ENCODE results near the gene MTCH1. TPM values are rescaled to one million over a fixed set of nuclear protein-coding genes. Genes with fewer than 3 reads are reported as not detected.
"Not testable (repeated sequence)": the region's sequence is repeated elsewhere in the genome, so short reads cannot be mapped to it uniquely, and the experiment has no call there.

Gene MTCH1
- total RNA-seq, 1 donor from 2014 or later, result 120 TPM

GRCh38 chr6:36998723-36999038 is 12.7 kb upstream of the MTCH1 start:
- DNase-seq (ENCODE audit: low spot score), result no peak
- H3K27me3 Mint-ChIP-seq (ENCODE audit: insufficient read depth), result peaks cover 14% of the 10 kb centered on the region
- no peak overlapping the region for H3K27ac Mint-ChIP-seq
- no peak overlapping the region for H3K4me3 Mint-ChIP-seq
- H3K9me3 Mint-ChIP-seq, result no peaks in the 10 kb centered on the region
- no peaks in the 10 kb centered on the region for H3K36me3 Mint-ChIP-seq (ENCODE audit: low read depth)
- intact Hi-C loops (cut with micrococcal nuclease), result no loop called here
- H3K4me1 Mint-ChIP-seq (ENCODE audit: low read depth), result no peaks in the 10 kb centered on the region

GRCh38 chr6:36997811-36998722 is 12.1 kb upstream of the MTCH1 start:
- H3K4me3 Mint-ChIP-seq, result no peak overlapping the region
- peaks cover 19% of the 10 kb centered on the region for H3K27me3 Mint-ChIP-seq (ENCODE audit: insufficient read depth)
- H3K4me1 Mint-ChIP-seq (ENCODE audit: low read depth), result no peaks in the 10 kb centered on the region
- no peak overlapping the region for H3K27ac Mint-ChIP-seq
- H3K9me3 Mint-ChIP-seq, result no peaks in the 10 kb centered on the region
- no peaks in the 10 kb centered on the region for H3K36me3 Mint-ChIP-seq (ENCODE audit: low read depth)
- intact Hi-C loops (cut with micrococcal nuclease), result no loop called here
- DNase-seq (ENCODE audit: low spot score), result no peak

- H3K4me3 Mint-ChIP-seq; DNase-seq (ENCODE audit: low spot score); H3K27ac Mint-ChIP-seq; H3K9me3 Mint-ChIP-seq; intact Hi-C loops (cut with micrococcal nuclease); H3K36me3 Mint-ChIP-seq (ENCODE audit: low read depth): not testable (repeated sequence)
- Mint-ChIP-seq H3K27me3 (ENCODE audit: insufficient read depth) (peaks cover 25% of the 10 kb centered on the region), H3K4me1 (ENCODE audit: low read depth) (peaks cover 17% of the 10 kb centered on the region)
Measured at GRCh38 chr6:36990401-36990800, 4.4 kb upstream of the MTCH1 start.

DNA sequence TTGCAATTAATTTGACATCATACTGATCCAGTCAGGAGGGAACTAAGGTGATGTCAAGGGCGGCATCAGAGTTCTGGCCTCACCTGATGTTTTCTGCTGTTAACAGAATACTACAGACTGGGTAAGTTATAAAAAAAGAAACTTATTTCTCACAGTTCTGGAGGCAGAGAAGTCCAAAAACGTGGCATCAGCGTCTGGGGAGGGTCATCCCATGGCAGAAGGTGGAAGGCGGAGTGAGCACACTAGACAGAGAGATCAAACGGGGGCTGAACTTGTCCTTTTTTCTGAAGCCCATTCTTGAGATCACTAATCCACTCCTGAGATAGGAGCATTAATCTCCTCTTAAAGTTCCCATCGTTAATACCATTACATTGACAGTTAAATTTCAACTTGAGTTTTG is 3.3 kb upstream of the MTCH1 start:
- Mint-ChIP-seq H3K9me3 (no peaks in the 10 kb centered on the region), H3K4me1 (ENCODE audit: low read depth) (peaks cover 17% of the 10 kb centered on the region)

GRCh38 chr6:36986704-36987047 is 680 bp upstream of the MTCH1 start:
- H3K9me3 Mint-ChIP-seq, result no peaks in the 10 kb centered on the region
- DNase-seq (ENCODE audit: low spot score), result no peak
- H3K4me1 Mint-ChIP-seq (ENCODE audit: low read depth), result peaks cover 23% of the 10 kb centered on the region
- intact Hi-C loops (cut with micrococcal nuclease), result loop anchor here (1.0 to 10.0 kb wide), 10 partner anchors 23 to 448 kb away; partner anchors contain the start of genes C6orf89, CDKN1A and SRSF3
- H3K36me3 Mint-ChIP-seq (ENCODE audit: low read depth), result peaks cover 4% of the 10 kb centered on the region
- H3K4me3 Mint-ChIP-seq, result peak overlapping the region; percentile 99
- H3K27ac Mint-ChIP-seq, result peak overlapping the region; percentile 99
- peaks cover 10% of the 10 kb centered on the region for H3K27me3 Mint-ChIP-seq (ENCODE audit: insufficient read depth)

More for the DNA sequence above, 3.3 kb upstream of the MTCH1 start:
- Mint-ChIP-seq H3K36me3 (ENCODE audit: low read depth) (no peaks in the 10 kb centered on the region), H3K27me3 (ENCODE audit: insufficient read depth) (peaks cover 21% of the 10 kb centered on the region), H3K27ac (no peak overlapping the region), H3K4me3 (no peak overlapping the region)
- intact Hi-C loops (cut with micrococcal nuclease), result loop anchor here (5.0 to 10.0 kb wide), 2 partner anchors 312 to 394 kb away; partner anchors contain the start of genes CDKN1A and SRSF3
- no peak for DNase-seq (ENCODE audit: low spot score)

GRCh38 chr6:36985417-36985807 is 584 bp downstream of the MTCH1 start:
- intact Hi-C loops (cut with micrococcal nuclease), result loop anchor here (5.0 to 10.0 kb wide), 2 partner anchors 308 to 391 kb away; partner anchors contain the start of genes CDKN1A and SRSF3
- H3K27me3 Mint-ChIP-seq (ENCODE audit: insufficient read depth), result peaks cover 6% of the 10 kb centered on the region

DNA sequence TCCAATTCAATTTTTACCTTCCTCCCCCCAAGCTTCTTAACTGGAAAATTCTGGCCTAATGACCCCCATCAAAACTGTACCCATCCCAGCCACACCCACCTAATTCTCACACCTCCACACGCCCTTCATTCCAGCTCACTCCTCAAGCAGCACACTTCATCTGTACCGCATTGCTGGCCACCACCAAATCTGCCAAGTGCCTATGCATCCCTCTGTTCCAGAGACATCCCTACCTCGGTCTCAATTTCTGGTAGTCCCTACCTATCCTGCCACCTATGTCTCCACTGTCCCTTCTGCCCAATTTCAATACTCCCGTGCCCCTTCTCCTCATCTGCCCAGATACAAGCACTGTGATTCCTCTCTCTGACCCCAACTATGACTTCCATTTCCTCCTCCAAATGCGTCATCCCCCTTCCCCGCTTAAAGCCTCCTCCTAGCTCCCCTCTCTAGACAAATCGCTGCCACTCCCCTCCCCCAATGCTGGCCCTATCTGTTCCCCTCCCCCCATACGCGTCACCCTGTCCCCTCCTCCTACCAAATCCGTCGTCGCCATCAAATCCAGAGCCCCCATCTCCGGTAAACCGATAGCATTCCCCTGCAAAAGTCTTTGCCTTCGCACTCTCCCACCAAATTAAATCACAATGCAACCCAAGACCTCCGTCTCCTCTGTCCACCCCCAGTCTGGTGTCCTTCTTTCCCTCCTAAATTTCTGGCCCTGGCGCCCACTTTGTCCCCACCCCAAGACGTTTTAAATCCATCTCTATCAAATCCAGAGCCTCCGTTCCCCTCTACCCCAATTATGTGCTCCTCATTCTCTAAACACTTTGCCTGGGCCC is 1.2 kb downstream of the MTCH1 start:
- Mint-ChIP-seq H3K4me3 (no peak overlapping the region), H3K9me3 (no peaks in the 10 kb centered on the region), H3K27ac (no peak overlapping the region), H3K36me3 (ENCODE audit: low read depth) (peaks cover 9% of the 10 kb centered on the region), H3K4me1 (ENCODE audit: low read depth) (peaks cover 37% of the 10 kb centered on the region), H3K27me3 (ENCODE audit: insufficient read depth) (peaks cover 6% of the 10 kb centered on the region)
- DNase-seq (ENCODE audit: low spot score), result peak; percentile 21
- intact Hi-C loops (cut with micrococcal nuclease), result loop anchor here (5.0 to 10.0 kb wide), 2 partner anchors 307 to 390 kb away; partner anchors contain the start of genes CDKN1A and SRSF3

More at GRCh38 chr6:36985417-36985807, 584 bp downstream of the MTCH1 start:
- Mint-ChIP-seq H3K36me3 (ENCODE audit: low read depth) (peaks cover 8% of the 10 kb centered on the region), H3K4me1 (ENCODE audit: low read depth) (peaks cover 33% of the 10 kb centered on the region), H3K27ac (no peak overlapping the region), H3K4me3 (no peak overlapping the region), H3K9me3 (no peaks in the 10 kb centered on the region)
- no peak for DNase-seq (ENCODE audit: low spot score)

DNA sequence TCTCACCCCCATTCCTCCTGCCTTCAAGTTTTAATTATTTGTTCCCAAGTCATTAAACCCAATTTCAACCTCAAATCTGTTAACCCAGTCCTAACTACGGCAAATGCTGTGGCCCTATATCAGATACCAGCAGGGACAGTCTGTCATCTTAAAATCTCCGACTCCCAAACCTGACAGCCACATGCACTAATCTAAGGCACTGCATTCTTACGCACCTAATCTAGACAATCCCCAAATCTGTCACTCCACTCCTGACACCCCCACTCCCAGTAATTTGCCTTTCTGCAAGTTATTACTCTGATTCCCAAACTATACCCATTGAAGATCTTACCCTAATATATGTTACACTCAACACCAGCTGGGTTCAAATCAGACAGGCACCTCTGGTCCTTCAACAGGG is 2.5 kb downstream of the MTCH1 start:
- Mint-ChIP-seq H3K4me3 (no peak overlapping the region), H3K27me3 (ENCODE audit: insufficient read depth) (peaks cover 6% of the 10 kb centered on the region), H3K27ac (no peak overlapping the region), H3K9me3 (no peaks in the 10 kb centered on the region), H3K36me3 (ENCODE audit: low read depth) (peaks cover 18% of the 10 kb centered on the region), H3K4me1 (ENCODE audit: low read depth) (peaks cover 48% of the 10 kb centered on the region)
- DNase-seq (ENCODE audit: low spot score), result no peak
- intact Hi-C loops (cut with micrococcal nuclease), result loop anchor here (10.0 kb wide), 1 partner anchor 389 kb away; the partner anchor contains the start of gene SRSF3

DNA sequence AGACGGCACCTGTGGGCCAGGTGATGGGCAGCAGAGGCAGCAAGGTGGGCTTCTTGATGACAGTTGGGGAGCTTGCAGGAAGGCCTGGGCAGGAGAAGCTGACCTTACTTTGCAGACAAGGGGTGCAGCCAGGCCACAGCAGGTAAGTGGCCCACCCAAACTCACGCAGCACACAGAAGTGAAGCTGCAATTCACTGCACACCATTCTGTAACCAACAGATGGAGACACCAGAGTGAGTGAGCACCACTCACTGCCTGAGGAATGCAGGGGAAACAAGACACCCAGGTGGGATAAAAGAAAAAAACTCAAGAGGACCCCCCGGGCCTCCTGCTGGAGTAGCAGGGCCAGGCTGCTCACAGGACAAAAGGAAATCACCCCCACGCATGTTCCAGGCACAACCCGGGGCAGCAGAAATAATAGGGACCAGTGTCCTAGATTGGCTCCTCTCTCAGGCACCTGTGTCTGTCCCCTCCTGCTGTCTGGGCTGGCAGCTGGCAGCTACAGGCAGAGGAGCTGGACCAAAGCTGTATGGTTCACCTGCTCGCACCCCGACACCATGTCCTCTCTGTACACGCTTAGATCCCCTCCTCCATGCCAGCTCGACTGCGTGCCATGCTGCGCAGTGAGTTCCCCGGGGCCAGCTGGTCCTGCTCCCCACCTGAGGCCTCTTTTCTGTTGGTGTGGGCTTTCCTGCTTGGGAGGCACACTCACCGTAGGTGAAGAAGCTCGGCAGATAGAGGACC is 4.9 kb downstream of the MTCH1 start:
- Mint-ChIP-seq H3K4me3 (no peak overlapping the region), H3K27me3 (ENCODE audit: insufficient read depth) (no peaks in the 10 kb centered on the region), H3K27ac (no peak overlapping the region), H3K36me3 (ENCODE audit: low read depth) (peaks cover 34% of the 10 kb centered on the region), H3K4me1 (ENCODE audit: low read depth) (peaks cover 32% of the 10 kb centered on the region), H3K9me3 (no peaks in the 10 kb centered on the region)
- DNase-seq (ENCODE audit: low spot score), result no peak
- intact Hi-C loops (cut with micrococcal nuclease), result loop anchor here (10.0 kb wide), 1 partner anchor 386 kb away; the partner anchor contains the start of gene SRSF3

DNA sequence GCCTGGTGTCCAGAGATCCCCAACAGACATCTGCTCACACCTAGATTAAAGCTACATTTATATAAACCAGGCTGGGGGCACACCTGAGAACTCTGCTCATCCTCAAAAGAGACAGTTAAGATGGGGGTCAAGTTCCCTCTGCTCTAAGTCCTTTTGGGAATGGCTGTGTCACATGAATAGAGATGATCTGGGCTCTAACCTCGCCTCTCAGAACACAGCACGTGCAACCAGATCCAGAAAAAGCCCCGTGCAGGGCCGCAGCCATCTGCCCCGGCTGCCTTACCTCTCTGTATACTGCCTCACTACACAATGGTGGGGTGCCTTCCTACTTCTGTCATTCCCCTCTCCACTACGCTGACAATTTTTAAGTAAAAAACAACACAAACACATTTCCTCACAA is 5.9 kb downstream of the MTCH1 start:
- H3K27ac Mint-ChIP-seq, result peak overlapping the region; percentile 33
- H3K36me3 Mint-ChIP-seq (ENCODE audit: low read depth), result peaks cover 40% of the 10 kb centered on the region
- no peaks in the 10 kb centered on the region for H3K27me3 Mint-ChIP-seq (ENCODE audit: insufficient read depth)
- no peak overlapping the region for H3K4me3 Mint-ChIP-seq
- DNase-seq (ENCODE audit: low spot score), result no peak
- intact Hi-C loops (cut with micrococcal nuclease), result loop anchor here (10.0 kb wide), 1 partner anchor 385 kb away; the partner anchor contains the start of gene SRSF3
- no peaks in the 10 kb centered on the region for H3K9me3 Mint-ChIP-seq
- peaks cover 32% of the 10 kb centered on the region for H3K4me1 Mint-ChIP-seq (ENCODE audit: low read depth)

GRCh38 chr6:36979347-36979742 is 6.7 kb downstream of the MTCH1 start:
- Mint-ChIP-seq H3K36me3 (ENCODE audit: low read depth) (peaks cover 41% of the 10 kb centered on the region), H3K9me3 (no peaks in the 10 kb centered on the region), H3K4me1 (ENCODE audit: low read depth) (peaks cover 32% of the 10 kb centered on the region), H3K27me3 (ENCODE audit: insufficient read depth) (no peaks in the 10 kb centered on the region), H3K27ac (peak overlapping the region; percentile 54), H3K4me3 (no peak overlapping the region)
- intact Hi-C loops (cut with micrococcal nuclease), result loop anchor here (1.0 kb wide), 4 partner anchors 39 to 231 kb away; partner anchors contain the start of gene C6orf89
- peak; percentile 21 for DNase-seq (ENCODE audit: low spot score)

Measured in activated T-helper 1 cell treated with anti-CD3 and anti-CD28 coated beads, Interleukin-12 subunit alpha, Interleukin-12 subunit beta, Interleukin-2, Interleukin-4 antibody, amounts not matched to agents 30 ng/mL and 10 ng/mL and 1 ng/mL, durations not matched to agents 14 hours and 24 hours and 36 hours (primary cell).